Measurements from ENCODE around the gene ZNF543.
"Not testable (repeated sequence)": the region's sequence is repeated elsewhere in the genome, so short reads cannot be mapped to it uniquely, and the experiment has no call there.

The ZNF543 gene

GRCh38 chr19:57321751-57322150, 1.5 kb downstream of the ZNF543 start:
- no peak for DNase-seq

- no peak for DNase-seq
These were observed 4.7 kb downstream of the ZNF543 start for GRCh38 chr19:57324992-57325391.

- DNase-seq = no peak
These were observed 7.7 kb downstream of the ZNF543 start for GRCh38 chr19:57327993-57328392.

DNA sequence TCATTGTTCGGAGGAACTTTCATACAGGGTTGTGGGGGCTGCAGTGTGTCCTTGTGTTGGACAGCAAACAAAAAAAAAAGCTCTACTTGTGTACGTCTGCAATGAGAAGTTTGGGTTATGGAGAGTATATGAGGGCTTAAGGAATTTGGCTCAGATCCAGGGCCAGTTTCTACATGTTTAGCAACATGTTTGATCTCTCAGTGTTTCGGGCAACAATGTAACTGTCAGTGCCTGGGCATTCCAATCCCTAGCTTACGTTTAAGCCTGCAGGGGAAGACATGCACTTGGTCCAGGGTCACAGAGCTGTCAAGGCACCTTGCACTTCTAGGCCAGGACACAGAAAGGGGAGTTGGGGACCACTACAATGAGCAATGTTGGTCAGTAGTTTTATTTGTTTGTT, 13.9 kb downstream of the ZNF543 start:
- no peak for DNase-seq

DNA sequence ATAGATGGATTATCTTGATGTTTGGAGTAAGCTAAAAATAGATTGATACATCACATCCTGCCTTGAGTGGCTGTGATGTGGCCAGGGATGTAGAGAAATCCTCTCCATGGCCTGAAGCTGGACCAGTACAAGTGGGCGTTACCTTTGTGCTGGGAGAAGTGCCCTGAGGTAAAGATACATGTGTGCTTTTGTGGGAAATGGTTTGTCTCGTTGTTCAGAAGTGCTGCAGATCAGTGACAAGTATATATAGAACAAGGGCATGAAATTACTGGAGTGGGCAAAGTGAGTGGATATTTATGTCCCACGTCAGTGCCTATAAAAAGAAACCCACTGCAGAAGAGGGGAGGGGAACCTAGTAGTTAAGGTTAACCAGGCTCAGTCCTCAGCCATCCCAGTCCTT, 18.6 kb downstream of the ZNF543 start:
- DNase-seq = no peak

DNA sequence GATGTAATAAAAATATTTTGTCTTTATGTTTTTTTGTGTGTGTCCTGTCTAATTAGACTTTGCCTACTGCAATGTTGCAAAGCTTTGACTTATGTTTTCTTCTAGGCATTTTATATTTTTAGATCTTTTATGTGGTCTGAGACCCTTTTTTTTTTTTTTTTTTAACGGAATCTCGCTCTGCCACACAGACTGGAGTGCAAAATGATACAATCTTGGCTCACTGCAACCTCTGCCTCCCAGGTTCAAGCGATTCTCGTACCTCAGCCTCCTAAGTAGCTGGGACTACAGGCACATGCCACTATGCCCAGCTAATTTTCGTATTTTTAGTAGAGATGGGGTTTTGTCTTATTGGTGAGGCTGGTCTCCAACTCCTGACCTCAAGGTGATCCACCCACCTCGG, 22.3 kb downstream of the ZNF543 start:
- DNase-seq = no peak

DNA sequence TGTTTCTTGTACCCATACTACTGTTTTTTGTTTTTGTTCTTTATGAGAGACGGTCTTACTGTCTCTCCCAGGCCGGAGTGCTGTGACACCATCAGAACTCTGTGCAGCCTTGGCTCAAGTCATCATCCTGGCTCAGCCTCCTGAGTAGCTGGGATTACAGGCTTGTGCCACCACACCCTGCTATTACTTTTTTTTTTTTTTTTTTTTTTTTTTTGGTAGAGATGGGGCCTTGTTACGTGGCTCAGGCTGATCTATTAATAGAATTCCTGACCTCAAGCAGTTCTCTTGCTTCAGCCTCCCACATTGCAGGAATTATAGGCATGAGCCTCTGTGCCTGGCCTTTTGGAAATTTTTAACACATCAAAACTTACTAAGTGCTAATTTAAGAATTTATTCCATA, 27.9 kb downstream of the ZNF543 start:
- DNase-seq = no peak

- DNase-seq = no peak
These were observed 30.9 kb downstream of the ZNF543 start, which contains the start of gene ZNF304 for GRCh38 chr19:57350877-57351805. ZNF304 (plus strand) TSS chr19:57351271; CDS start chr19:57351665, 394 bp downstream.

DNA sequence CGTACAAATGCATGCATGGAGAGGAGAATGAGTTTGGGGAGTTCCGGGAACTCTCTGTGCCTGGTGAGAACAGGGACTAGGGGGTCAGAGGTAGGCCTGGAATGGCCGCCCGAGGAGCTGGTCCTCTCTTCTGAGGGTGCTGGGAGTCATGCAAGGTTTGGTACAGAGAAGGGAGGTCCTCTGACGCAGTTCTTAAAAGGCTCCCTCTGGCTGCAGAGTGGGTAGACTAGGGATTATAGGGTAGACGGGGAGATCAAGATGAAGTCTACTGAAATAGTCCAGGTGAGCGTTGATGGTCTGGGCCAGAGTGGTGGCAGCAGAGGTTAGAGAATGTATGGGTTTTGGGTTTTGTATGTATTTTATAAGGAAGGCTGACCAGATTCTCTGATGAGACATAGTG, 31.6 kb downstream of the ZNF543 start:
- DNase-seq = no peak

DNA sequence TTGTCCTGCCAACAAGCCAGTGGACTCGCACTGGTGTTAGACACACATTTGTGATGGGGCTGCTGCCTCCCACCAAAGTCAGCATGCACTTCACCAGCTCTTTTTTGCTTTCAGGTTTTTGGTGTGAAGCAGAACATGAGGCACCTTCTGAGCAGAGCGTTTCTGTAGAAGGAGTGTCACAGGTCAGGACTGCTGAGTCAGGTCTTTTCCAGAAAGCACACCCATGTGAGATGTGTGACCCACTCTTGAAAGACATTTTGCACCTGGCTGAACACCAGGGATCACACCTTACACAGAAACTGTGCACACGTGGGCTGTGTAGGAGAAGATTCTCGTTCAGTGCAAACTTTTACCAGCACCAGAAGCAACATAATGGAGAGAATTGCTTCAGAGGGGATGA, 35.6 kb downstream of the ZNF543 start:
- DNase-seq = no peak

- no peak for DNase-seq
These were observed 37.1 kb downstream of the ZNF543 start for GRCh38 chr19:57357406-57357805.

DNA sequence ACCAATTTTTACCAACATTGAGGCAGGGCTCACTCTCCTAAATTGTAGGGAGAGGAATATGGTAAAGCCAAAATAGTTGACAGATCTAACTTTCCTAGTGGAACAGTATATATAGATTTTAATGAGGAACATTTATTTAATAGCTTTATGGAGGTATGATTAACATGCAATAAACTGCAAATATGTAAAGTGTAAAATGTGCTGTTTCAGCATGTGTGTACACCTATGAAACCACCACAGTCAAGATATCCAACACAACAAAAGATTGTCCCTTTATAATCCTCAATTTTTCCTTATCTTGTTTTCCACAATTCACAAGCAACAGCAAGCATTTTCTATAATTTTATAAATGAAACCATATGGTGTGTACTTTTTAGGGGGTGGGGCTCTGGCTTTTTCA, 39.0 kb downstream of the ZNF543 start:
- DNase-seq = no peak

DNA sequence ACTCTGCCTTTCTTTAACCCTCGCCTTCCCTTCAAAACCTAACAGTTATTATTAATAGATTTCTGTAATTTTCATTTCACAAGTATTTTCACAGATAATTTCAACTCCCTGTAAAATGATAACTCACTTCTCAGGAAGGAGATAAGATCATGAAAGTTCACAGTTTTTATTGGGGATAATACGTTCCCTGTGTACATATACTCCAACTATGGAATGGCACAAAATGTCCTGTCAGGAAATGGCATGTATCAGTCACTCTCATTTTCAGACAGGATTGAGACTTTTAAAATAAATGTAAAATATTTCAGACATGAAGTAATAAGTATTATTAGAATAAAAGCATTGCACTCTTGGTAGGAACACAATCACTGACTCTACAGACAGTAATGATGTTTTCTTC, 42.1 kb downstream of the ZNF543 start:
- no peak for DNase-seq

DNA sequence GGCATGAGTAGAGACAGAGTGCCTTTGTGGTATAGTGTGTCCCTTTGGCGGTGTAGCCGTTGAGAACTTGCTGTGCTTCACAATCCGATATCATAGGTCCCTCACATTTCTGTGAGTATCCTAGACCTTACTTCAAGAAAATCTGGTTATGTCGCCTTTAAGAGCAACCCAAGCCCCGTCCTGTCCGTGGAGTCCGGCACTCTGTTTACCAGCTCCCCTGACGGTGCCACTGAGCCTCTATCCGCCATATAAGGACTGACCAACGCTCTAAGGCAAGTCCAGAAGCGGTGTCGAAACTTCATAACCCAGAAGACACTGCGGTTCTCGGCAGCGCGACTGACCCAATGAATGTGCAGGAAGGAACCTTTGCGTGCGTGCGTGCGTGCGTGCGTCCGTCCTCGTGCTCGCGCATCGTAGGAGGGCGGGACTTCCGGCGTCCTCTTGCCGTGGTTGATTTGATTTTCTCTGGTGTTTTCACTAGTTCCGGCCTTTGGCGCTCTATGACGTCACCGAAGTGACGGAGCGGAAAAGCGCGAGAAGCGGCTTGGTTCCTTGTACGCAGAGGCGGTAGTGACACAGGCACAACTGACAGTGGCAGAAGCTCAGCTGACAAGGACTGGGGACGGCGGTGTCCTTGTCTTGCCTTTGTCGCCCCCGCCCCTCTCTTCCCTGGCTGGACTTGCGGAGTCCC, 42.9 kb downstream of the ZNF543 start, which contains the start of the genes TRAPPC2B and ZNF547:
TSS of gene TRAPPC2B (plus strand) at position 555 of the 691 bp plus-strand sequence. CDS start 1,283 bp downstream, outside the sequence.
TSS of gene ZNF547 (plus strand) at position 555 of the 691 bp plus-strand sequence. CDS start 5,005 bp downstream, outside the sequence.
- peak; percentile 83 for DNase-seq

DNA sequence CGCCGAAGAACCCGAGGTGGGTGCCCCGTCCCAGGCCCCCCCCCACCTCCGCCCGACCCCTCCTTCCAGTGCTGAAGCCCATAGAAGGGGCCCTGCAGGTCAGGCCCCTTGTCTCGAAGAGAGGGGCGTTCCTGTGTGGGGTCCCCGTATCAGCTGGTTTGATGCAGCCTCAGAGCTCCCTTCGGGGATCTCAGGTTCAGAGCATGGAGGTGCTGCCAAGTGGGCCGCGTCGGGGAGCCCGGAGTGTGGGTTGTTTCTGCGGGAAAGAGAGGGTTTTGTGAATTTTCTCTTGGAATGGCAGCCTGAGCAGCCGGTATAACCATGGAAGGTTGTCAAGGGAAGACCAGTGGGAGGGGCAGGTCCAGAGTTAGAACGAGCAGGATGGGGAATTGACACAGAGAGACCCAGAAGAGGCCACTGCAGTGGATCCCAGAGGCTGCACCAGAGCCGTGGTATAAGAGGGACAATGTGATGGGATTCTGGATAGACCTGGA, 43.5 kb downstream of the ZNF543 start:
- DNase-seq = no peak

- no peak for DNase-seq
These were observed 46.5 kb downstream of the ZNF543 start for GRCh38 chr19:57366776-57367175.

- DNase-seq = no peak
These were observed 53.9 kb downstream of the ZNF543 start for GRCh38 chr19:57374179-57374578.

DNA sequence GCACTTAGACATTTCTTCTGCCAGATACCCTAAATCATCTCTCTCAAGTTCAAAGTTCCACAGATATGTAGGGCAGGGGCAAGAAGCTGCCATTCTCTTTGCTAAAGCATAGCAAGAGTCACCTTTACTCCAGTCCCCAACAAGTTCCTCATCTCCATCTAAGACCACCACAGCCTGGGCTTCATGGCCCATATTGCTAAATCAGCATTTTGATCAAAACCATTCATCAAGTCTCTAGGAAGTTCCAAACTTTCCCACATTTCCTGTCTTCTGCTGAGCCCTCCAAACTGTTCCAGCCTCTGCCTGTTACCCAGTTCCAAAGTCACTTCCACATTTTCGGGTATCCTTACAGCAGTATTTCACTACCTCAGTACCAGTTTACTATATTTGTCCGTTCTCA, 54.4 kb downstream of the ZNF543 start:
- not testable (repeated sequence) for DNase-seq

DNA sequence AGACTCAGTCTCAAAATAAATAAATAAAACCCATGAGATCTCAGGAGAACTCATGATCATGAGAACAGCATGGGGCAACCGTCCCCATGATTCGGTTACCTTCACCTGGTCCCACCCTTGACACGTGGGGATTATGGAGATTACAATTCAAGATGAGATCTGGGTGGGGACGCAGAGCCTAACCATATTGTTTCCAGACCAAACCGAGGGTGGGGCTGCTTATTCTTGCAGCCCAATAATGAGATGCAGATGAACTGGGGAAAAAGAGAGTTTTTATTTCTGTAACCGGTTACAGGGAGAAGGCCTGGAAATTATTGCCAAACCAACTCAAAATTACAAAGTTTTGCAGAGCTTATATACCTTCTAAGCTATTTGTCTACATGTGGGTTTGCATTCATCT, 55.9 kb downstream of the ZNF543 start:
- no peak for DNase-seq

- DNase-seq = no peak
These were observed 57.4 kb downstream of the ZNF543 start for GRCh38 chr19:57377498-57378146.

Data from SIG-M5 (cell line).